SK-N-SH (cell line): ENCODE data around the gene NOLC1. TPM values are rescaled to one million over a fixed set of nuclear protein-coding genes. Genes with fewer than 3 reads are reported as not detected.

ENCODE experiments used
- CTCF ChIA-PET: fragments of 300-600, 350-600 bp; formaldehyde crosslinking; extraction: SDS; loops from one replicate; lab custom pipeline; 2021; lab: Yijun Ruan, JAX
- POLR2A ChIA-PET: fragments of 350-600 bp; sonication (Branson Sonifier 250); formaldehyde crosslinking; extraction: SDS; loops from one replicate; lab custom pipeline; 2020; ENCODE audit warnings: antibody characterized with exemption, inconsistent platforms; lab: Yijun Ruan, JAX
- DNase-seq: peaks from one replicate; pipeline ENCODE4 v3.0.0; 2012
- H2AFZ ChIP-seq: fragments of 200-600 bp; sonication (generic); 2 replicates; pipeline ENCODE4 v1.8.1; 2016; ENCODE audit warnings: antibody characterized with exemption, mild to moderate bottlenecking, low read depth
- H3F3A ChIP-seq: fragments of 200-600 bp; sonication (generic); replicated peaks from 2 replicates; pipeline ENCODE3; 2016; ENCODE audit warnings: antibody characterized with exemption, mild to moderate bottlenecking; ENCODE audit not compliant: insufficient read depth
- H3K27ac ChIP-seq, 2 experiments: fragments of 200-500 bp in 1 of 2; fragments of 200-600 bp in 1 of 2; sonication (Bioruptor generic) in 1 of 2; sonication (generic), shearing (Covaris generic) in 1 of 2; 2 replicates each; pipeline versions ENCODE4 v1.5.1 to v1.6.1; 2014 to 2016; ENCODE audit warnings: low read depth in 2 of 2, inconsistent platforms in 1 of 2, low read length in 1 of 2, mild to moderate bottlenecking in 1 of 2, mixed read lengths in 1 of 2
- H3K27me3 ChIP-seq: fragments of 200-600 bp; sonication (generic), shearing (Covaris generic); 2 replicates; pipeline ENCODE4 v1.6.1; 2016; ENCODE audit warnings: mixed run types; ENCODE audit not compliant: insufficient read depth
- H3K36me3 ChIP-seq, 2 experiments: fragments of 200-500 bp in 1 of 2; fragments of 200-600 bp in 1 of 2; sonication (Bioruptor generic) in 1 of 2; sonication (generic) in 1 of 2; replicated peaks in 1 of 2; 2 replicates each; pipeline versions ENCODE3 to v1.5.1; 2014 to 2016; ENCODE audit warnings: low read length in 1 of 2, mild to moderate bottlenecking in 1 of 2; ENCODE audit not compliant: insufficient read depth in 2 of 2, control insufficient read depth in 1 of 2
- H3K4me1 ChIP-seq, 2 experiments: fragments of 200-500 bp in 1 of 2; fragments of 200-600 bp in 1 of 2; sonication (Bioruptor generic) in 1 of 2; sonication (generic), shearing (Covaris generic) in 1 of 2; 2 replicates each; pipeline versions ENCODE4 v1.5.1 to v1.6.1; 2014 to 2016; ENCODE audit warnings: low read depth in 1 of 2, low read length in 1 of 2, mixed run types in 1 of 2; ENCODE audit not compliant: insufficient read depth in 2 of 2, control insufficient read depth in 1 of 2
- H3K4me2 ChIP-seq: fragments of 200-600 bp; sonication (generic), shearing (Covaris generic); 2 replicates; pipeline ENCODE4 v1.6.1; 2017; ENCODE audit warnings: mixed run types
- H3K4me3 ChIP-seq, 2 experiments: fragments of 200-500 bp in 1 of 2; fragments of 200-600 bp in 1 of 2; sonication (Bioruptor generic) in 1 of 2; sonication (generic), shearing (Covaris generic) in 1 of 2; 2 replicates each; pipeline versions ENCODE4 v1.5.1 to v1.8.1; 2014 to 2016; ENCODE audit warnings: low read depth in 2 of 2, inconsistent platforms in 1 of 2, low read length in 1 of 2, mild to moderate bottlenecking in 1 of 2, mixed read lengths in 1 of 2, moderate library complexity in 1 of 2
- H3K79me2 ChIP-seq: fragments of 200-600 bp; sonication (generic); 2 replicates; pipeline ENCODE4 v1.8.1; 2017; ENCODE audit warnings: mild to moderate bottlenecking; ENCODE audit not compliant: insufficient read depth
- H3K9ac ChIP-seq: fragments of 200-600 bp; sonication (generic); 2 replicates; pipeline ENCODE4 v1.6.1; 2017; ENCODE audit warnings: mixed run types
- H3K9me2 ChIP-seq: fragments of 200-600 bp; sonication (generic); 2 replicates; pipeline ENCODE4 v1.6.1; 2017; ENCODE audit warnings: mixed run types
- H3K9me3 ChIP-seq: fragments of 200-600 bp; sonication (generic); 2 replicates; pipeline ENCODE4 v1.6.1; 2017; ENCODE audit warnings: mixed run types, mild to moderate bottlenecking, moderate library complexity
- H4K20me1 ChIP-seq: fragments of 200-600 bp; sonication (generic); 2 replicates; pipeline ENCODE4 v1.6.1; 2017; ENCODE audit warnings: mild to moderate bottlenecking, mixed run types; ENCODE audit not compliant: insufficient read depth
- CHD2 ChIP-seq: fragments of 150-350 bp; IDR thresholded peaks from 2 replicates; pipeline ENCODE4 v1.6.1; 2018; ENCODE audit warnings: low read length; ENCODE audit not compliant: partially characterized antibody
- EZH2phosphoT487 ChIP-seq: fragments of 200-600 bp; sonication (generic); IDR thresholded peaks from 2 replicates; pipeline ENCODE4 v1.6.1; 2017; ENCODE audit warnings: low read depth, mixed run types, mild to moderate bottlenecking, antibody characterized with exemption, moderate library complexity, borderline replicate concordance
- FOXM1 ChIP-seq: IDR thresholded peaks from 2 replicates; pipeline ENCODE4 v1.4.0; 2012; ENCODE audit warnings: low read depth, mild to moderate bottlenecking
- JUND ChIP-seq: IDR thresholded peaks from 2 replicates; pipeline ENCODE4 v1.4.0; 2012
- MEF2A ChIP-seq: IDR thresholded peaks from 2 replicates; pipeline ENCODE4 v1.4.0; 2012; ENCODE audit warnings: low read depth, borderline replicate concordance
- PBX3 ChIP-seq: IDR thresholded peaks from 2 replicates; pipeline ENCODE4; 2012
- REST ChIP-seq: IDR thresholded peaks from 2 replicates; pipeline ENCODE4 v1.6.1; 2012; ENCODE audit warnings: mild to moderate bottlenecking, low read depth, low read length, moderate library complexity
- TEAD4 ChIP-seq: IDR thresholded peaks from 2 replicates; pipeline ENCODE4 v1.4.0; 2012; ENCODE audit warnings: mild to moderate bottlenecking, borderline replicate concordance; ENCODE audit not compliant: insufficient read depth
- YY1 ChIP-seq: IDR thresholded peaks from 2 replicates; pipeline ENCODE4 v1.4.0; 2012; ENCODE audit warnings: low read depth, mild to moderate bottlenecking
- ZBTB33 ChIP-seq: IDR thresholded peaks from 2 replicates; pipeline ENCODE4 v1.4.0; 2012; ENCODE audit warnings: low read depth, borderline replicate concordance
- WGBS: methylation state at CpG from one replicate; pipeline ENCODE4 v1.1.6; 2017; ENCODE audit warnings: low lambda C conversion rate; 5-methylcytosine and 5-hydroxymethylcytosine counted together
- polyA plus RNA-seq, 3 experiments: library from polyadenylated mRNA; depleted of rRNA; stranded (reverse); fragments of >200 nt; gene quantifications; 2 replicates each; pipeline ENCODE4 v1.2.3, GENCODE V29; 2012
- TF ChIP-seq, protein P1 (sequence below): fragments of 200-600 bp; sonication (generic); IDR thresholded peaks from 2 replicates; pipeline ENCODE4 v1.6.1; 2017; ENCODE audit warnings: antibody characterized with exemption, mild to moderate bottlenecking, moderate library complexity

The NOLC1 gene
- polyA plus RNA-seq, 1 of the 3 experiments (the other 2 are of a cell fraction), result 71.8 TPM

DNA sequence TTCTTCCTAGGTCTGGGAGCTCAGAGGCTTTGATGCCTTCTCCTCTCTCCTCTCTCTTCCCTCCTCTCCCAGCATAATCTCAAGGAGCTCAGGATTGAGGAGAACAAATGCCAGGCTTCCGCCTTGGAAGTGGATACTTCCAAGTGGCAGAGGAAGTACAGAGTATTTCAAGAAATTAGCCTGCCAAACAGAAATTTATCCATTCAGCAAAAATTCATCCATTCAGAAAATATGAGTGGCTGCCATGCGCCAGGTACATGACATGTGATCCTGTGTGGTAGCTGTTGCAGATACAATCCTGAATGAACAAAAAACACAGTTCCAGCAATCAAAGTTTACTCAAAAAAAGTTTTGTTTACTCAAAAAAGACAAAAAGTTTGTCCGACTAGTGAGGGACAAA is 18.4 kb downstream of the NOLC1 start:
- Histone ChIP-seq H3K9ac (no peak overlapping the region), H3K36me3 (no peaks in the 10 kb centered on the region), H3K27ac (no peak overlapping the region), H2AFZ (no peak overlapping the region), H3K4me1 (no peaks in the 10 kb centered on the region), H3K4me2 (no peak overlapping the region), H3K9me3 (no peaks in the 10 kb centered on the region), H3K27me3 (no peaks in the 10 kb centered on the region), H4K20me1 (no peaks in the 10 kb centered on the region), H3K9me2 (no peaks in the 10 kb centered on the region), H3K79me2 (no peaks in the 10 kb centered on the region), H3K4me3 (no peak overlapping the region), H3F3A (peaks cover 4% of the 10 kb centered on the region)
- CTCF ChIA-PET, result interaction anchor here (0.7 to 11.6 kb wide), 12 partner anchors 9 to 1635 kb away, joined by 3 to 205 read pairs (median 8); partner anchors contain the start of genes ELOVL3, HIF1AN and NOLC1
- WGBS, result 79% methylated on average over 3 of the region's 3 CpGs
- POLR2A ChIA-PET, result no interaction called here
- TF ChIP-seq TEAD4 (no peak), FOXM1 (no peak), JUND (no peak)
- DNase-seq, result no peak

DNA sequence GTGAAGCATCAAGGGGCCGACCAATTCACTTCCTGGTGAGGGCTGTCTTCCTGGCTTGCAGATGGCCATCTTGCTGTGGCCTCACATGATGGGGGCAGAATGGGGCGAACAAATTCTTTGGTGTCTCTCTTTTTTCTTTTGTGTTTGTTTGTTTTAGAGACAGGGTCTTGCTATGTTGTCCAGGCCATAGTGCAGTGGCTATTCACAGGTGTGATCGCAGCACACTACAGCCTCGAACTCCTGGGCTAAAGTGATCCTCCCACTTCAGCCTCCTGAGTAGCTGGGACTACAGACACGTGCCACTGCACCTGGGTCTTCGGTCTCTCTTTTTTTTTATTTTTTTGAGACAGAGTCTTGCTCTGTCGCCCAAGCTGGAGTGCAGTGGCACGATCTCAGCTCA is 20.1 kb downstream of the NOLC1 start:
- Histone ChIP-seq H3K4me3 (no peak overlapping the region), H3F3A (peaks cover 4% of the 10 kb centered on the region), H3K4me2 (no peak overlapping the region), H3K9me2 (no peaks in the 10 kb centered on the region), H3K4me1 (no peaks in the 10 kb centered on the region), H2AFZ (no peak overlapping the region), H3K9ac (no peak overlapping the region), H3K79me2 (no peaks in the 10 kb centered on the region)
- WGBS, result 80% methylated on average over 8 of the region's 8 CpGs
- POLR2A ChIA-PET, result no interaction called here
- no peak for TF ChIP-seq ZBTB33
- TF ChIP-seq, protein P1, sequence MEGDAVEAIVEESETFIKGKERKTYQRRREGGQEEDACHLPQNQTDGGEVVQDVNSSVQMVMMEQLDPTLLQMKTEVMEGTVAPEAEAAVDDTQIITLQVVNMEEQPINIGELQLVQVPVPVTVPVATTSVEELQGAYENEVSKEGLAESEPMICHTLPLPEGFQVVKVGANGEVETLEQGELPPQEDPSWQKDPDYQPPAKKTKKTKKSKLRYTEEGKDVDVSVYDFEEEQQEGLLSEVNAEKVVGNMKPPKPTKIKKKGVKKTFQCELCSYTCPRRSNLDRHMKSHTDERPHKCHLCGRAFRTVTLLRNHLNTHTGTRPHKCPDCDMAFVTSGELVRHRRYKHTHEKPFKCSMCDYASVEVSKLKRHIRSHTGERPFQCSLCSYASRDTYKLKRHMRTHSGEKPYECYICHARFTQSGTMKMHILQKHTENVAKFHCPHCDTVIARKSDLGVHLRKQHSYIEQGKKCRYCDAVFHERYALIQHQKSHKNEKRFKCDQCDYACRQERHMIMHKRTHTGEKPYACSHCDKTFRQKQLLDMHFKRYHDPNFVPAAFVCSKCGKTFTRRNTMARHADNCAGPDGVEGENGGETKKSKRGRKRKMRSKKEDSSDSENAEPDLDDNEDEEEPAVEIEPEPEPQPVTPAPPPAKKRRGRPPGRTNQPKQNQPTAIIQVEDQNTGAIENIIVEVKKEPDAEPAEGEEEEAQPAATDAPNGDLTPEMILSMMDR, result no peak
- TF ChIP-seq CHD2, result no peak
- no peak for TF ChIP-seq MEF2A
- no peak for TF ChIP-seq YY1
- TF ChIP-seq PBX3, result no peak
- TF ChIP-seq EZH2phosphoT487, result no peak
- TF ChIP-seq REST, result no peak
- TF ChIP-seq, all 33 proteins: peak for 0
- H3K27me3 ChIP-seq, result no peaks in the 10 kb centered on the region
- H3K27ac ChIP-seq, result no peak overlapping the region
- no peak for DNase-seq
- no peaks in the 10 kb centered on the region for H4K20me1 ChIP-seq
- H3K9me3 ChIP-seq, result no peaks in the 10 kb centered on the region
- CTCF ChIA-PET, result interaction anchor here (6.2 to 11.6 kb wide), 3 partner anchors 59 to 228 kb away, joined by 40 to 205 read pairs (median 94); no protein-coding TSS in a partner anchor
- no peaks in the 10 kb centered on the region for H3K36me3 ChIP-seq
